Measurements from ENCODE around the gene ANKRD63. TPM values are rescaled to one million over a fixed set of nuclear protein-coding genes. Genes with fewer than 3 reads are reported as not detected.

The ANKRD63 gene
- total and polyA plus RNA-seq, 10 donors = not detected

DNA sequence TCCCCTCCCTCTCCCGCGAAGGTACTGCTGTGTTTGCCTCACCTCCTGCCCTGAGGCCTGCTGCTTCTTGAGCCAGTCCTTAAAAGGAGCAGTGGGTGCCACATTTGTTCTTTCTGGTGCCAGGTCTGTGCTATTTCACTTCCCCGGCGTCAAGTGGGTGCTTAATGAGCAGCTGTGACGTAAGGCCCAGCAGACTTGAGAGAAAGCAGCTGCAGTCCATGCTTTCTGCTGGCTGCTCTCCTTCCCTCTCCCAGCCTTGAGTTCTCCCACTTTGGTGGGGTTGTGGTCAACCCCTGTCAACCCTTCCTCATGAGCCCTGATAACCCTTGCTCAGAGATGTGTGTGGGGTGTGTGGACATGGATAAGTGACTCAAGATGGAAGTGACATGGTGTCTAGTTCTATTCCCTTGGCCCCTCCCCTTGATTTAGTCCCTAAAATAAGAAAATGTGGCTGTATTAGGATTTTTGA lies 47.5 kb upstream of the ANKRD63 start:
- Histone ChIP-seq H3K4me3 (no peak overlapping the region), H3K9me3 (no peaks in the 10 kb centered on the region), H3K27ac (peak overlapping the region in 6 of 8 donors; percentile 27 to 91 (median 57)), H3K4me1 (peaks cover 38 to 100% (median 81%) of the 10 kb centered on the region in 6 donors), H3K36me3 (peaks cover 0 to 4% (median 0%) of the 10 kb centered on the region in 6 donors), H3K27me3 (replicated peaks in 1 of 7) (no peaks in the 10 kb centered on the region)
- TF ChIP-seq POLR2A (IDR thresholded peaks at IDR 0.05) (no peak), POLR2AphosphoS5 (IDR thresholded peaks at IDR 0.05) (peak in 2 of 3 donors; percentile 71 to 83)
- intact Hi-C loops (cut with DNase I; ENCODE audit: low total_unique reads) = no loop called here
- 49 to 63% (median 59%) methylated on average over 5 of the region's 5 CpGs for WGBS, 5 donors
- no peak for DNase-seq

DNA sequence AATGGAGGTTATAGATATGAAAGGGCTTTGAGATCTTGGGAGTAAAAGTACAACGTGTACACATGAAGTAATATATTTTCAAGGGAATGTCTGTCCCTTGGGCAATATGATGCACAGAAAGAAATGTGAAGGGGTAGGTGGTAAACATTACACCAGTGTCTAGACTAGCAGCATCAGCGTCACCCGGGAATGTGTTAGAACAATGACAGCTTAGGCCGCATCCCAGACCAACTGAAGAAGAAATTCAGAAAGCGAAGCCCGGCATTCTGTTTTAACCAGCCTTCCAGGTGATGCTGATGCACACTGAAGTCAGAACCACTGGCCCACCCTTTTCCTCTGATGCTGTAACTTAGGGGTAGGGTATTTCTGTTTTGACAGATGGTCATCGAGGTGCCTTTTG lies 46.9 kb upstream of the ANKRD63 start:
- no peaks in the 10 kb centered on the region for H3K27me3 ChIP-seq (replicated peaks in 1 of 7)
- H3K9me3 ChIP-seq = no peaks in the 10 kb centered on the region
- 79 to 91% (median 83%) methylated on average over 7 of the region's 7 CpGs for WGBS, 5 donors
- TF ChIP-seq, protein P1, sequence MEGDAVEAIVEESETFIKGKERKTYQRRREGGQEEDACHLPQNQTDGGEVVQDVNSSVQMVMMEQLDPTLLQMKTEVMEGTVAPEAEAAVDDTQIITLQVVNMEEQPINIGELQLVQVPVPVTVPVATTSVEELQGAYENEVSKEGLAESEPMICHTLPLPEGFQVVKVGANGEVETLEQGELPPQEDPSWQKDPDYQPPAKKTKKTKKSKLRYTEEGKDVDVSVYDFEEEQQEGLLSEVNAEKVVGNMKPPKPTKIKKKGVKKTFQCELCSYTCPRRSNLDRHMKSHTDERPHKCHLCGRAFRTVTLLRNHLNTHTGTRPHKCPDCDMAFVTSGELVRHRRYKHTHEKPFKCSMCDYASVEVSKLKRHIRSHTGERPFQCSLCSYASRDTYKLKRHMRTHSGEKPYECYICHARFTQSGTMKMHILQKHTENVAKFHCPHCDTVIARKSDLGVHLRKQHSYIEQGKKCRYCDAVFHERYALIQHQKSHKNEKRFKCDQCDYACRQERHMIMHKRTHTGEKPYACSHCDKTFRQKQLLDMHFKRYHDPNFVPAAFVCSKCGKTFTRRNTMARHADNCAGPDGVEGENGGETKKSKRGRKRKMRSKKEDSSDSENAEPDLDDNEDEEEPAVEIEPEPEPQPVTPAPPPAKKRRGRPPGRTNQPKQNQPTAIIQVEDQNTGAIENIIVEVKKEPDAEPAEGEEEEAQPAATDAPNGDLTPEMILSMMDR (IDR thresholded peaks at IDR 0.05 in 8 of 11, conservative IDR thresholded peaks at IDR 0.05 in 3 of 11) = no peak
- TF ChIP-seq POLR2A (IDR thresholded peaks at IDR 0.05) (no peak), POLR2AphosphoS5 (IDR thresholded peaks at IDR 0.05) (no peak)
- no peak overlapping the region for H3K4me3 ChIP-seq
- H3K4me1 ChIP-seq = peaks cover 42 to 100% (median 81%) of the 10 kb centered on the region in 6 donors
- H3K36me3 ChIP-seq = peaks cover 0 to 4% (median 0%) of the 10 kb centered on the region in 6 donors
- intact Hi-C loops (cut with DNase I; ENCODE audit: low total_unique reads) = no loop called here
- H3K27ac ChIP-seq = peak overlapping the region in 5 of 8 donors; percentile 36 to 91 (median 58)
- DNase-seq = no peak

DNA sequence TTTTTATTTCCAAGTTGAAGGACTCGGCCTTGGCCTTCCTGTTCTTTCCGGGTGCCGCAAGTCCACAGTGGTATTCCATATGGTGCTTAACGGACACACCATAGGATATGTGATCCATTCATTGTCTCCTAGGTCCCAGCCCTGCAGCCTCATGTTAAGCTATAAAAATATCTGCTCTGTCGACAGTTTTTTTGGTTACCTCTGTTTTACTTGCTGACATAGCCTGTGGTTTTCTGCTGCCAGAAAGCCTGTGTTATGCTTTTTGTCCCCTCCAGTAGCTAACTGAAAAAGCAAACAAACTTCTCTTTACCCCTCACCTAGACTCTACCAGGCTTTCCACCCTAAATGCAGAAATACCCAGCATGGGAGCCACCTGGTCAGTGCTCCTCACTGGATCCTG lies 45.9 kb upstream of the ANKRD63 start:
- Histone ChIP-seq H3K4me1 (peaks cover 35 to 96% (median 76%) of the 10 kb centered on the region in 6 donors), H3K4me3 (no peak overlapping the region), H3K9me3 (no peaks in the 10 kb centered on the region), H3K27ac (peak overlapping the region in 3 of 8 donors; percentile 13 to 91 (median 58)), H3K36me3 (peaks cover 0 to 4% (median 0%) of the 10 kb centered on the region in 6 donors), H3K27me3 (replicated peaks in 1 of 7) (no peaks in the 10 kb centered on the region)
- 42 to 67% (median 51%) methylated on average over 5 of the region's 5 CpGs for WGBS, 5 donors
- DNase-seq = no peak
- intact Hi-C loops (cut with DNase I; ENCODE audit: low total_unique reads) = no loop called here
- TF ChIP-seq, protein P1 (IDR thresholded peaks at IDR 0.05 in 8 of 11, conservative IDR thresholded peaks at IDR 0.05 in 3 of 11) = no peak
- TF ChIP-seq POLR2AphosphoS5 (IDR thresholded peaks at IDR 0.05) (no peak), POLR2A (IDR thresholded peaks at IDR 0.05) (no peak)

DNA sequence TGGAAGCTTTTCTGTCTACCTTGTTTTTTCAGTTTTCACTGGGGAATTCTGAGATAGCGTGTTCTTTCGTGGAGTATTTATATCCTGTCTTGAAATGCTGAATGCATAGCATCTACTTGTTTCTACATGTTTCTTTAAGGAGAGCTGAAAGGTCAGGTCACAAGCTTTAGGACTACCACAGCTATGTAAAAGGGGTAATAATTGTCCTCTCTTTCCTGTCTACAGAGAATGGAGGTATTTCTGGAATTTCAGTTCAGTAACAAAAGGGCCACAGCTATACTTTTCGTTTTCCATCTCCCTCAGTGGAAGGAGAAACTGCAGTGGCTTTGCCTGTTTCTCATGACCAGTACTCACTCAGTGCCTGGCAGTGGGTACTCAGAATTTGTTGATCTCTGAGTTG lies 45.3 kb upstream of the ANKRD63 start:
- peaks cover 0 to 4% (median 0%) of the 10 kb centered on the region in 6 donors for H3K36me3 ChIP-seq
- peaks cover 30 to 92% (median 71%) of the 10 kb centered on the region in 6 donors for H3K4me1 ChIP-seq
- no peaks in the 10 kb centered on the region for H3K9me3 ChIP-seq
- intact Hi-C loops (cut with DNase I; ENCODE audit: low total_unique reads) = no loop called here
- peak overlapping the region in 2 of 8 donors; percentile 13 to 91 for H3K27ac ChIP-seq
- TF ChIP-seq POLR2AphosphoS5 (IDR thresholded peaks at IDR 0.05) (no peak), POLR2A (IDR thresholded peaks at IDR 0.05) (no peak)
- TF ChIP-seq, protein P1 (IDR thresholded peaks at IDR 0.05 in 8 of 11, conservative IDR thresholded peaks at IDR 0.05 in 3 of 11) = no peak
- no peak overlapping the region for H3K4me3 ChIP-seq
- no peaks in the 10 kb centered on the region for H3K27me3 ChIP-seq (replicated peaks in 1 of 7)
- DNase-seq = no peak
- 50 to 69% (median 63%) methylated on average over 3 of the region's 3 CpGs for WGBS, 5 donors
